ENCODE data around the gene FAM98C. TPM values are rescaled to one million over a fixed set of nuclear protein-coding genes. Genes with fewer than 3 reads are reported as not detected.

Gene FAM98C
- total and polyA plus RNA-seq, 2 donors (not counting 1 experiment from before 2014, with no cell fraction given), result 44.1 to 73.5 TPM

DNA sequence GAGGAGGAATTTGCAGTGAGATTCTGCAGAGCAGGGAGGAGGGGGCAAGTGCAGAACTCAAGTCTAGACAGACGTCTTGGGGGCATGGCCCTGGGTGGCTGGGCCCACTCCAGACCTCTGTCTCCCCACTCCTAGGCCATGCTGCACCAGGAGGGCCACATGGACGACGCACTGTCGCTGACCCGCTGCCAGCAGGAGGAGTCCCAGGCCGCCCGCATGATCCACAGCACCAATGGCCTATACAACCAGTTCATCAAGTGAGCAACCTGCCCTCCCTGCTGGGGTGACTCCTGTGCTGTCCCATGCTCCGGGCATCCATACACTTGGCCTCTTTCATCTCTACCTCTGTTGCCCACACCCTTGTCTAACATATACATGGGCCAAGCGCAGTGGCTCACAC is 48.7 kb downstream of the FAM98C start:
- ATAC-seq (ENCODE audit: low read depth) (no peak), DNase-seq (no peak)
- intact Hi-C loops (cut with micrococcal nuclease), result no loop called here
- Histone ChIP-seq H3K9ac (ENCODE audit: low read length) (no peak overlapping the region), H4K20me1 (ENCODE audit: control insufficient read depth, insufficient read depth, low read length, poor library complexity, severe bottlenecking) (no peaks in the 10 kb centered on the region), H3K36me3 (replicated peaks in 1 of 2; ENCODE audit: control extremely low read depth in 1 of 2, control insufficient read depth in 1 of 2, extremely low read depth in 1 of 2, insufficient read depth in 2 of 2, low read length in 1 of 2) (no peaks in the 10 kb centered on the region), H3K4me3 (ENCODE audit: control extremely low read depth in 1 of 5, extremely low read depth in 1 of 5, insufficient read depth in 1 of 5, low read depth in 2 of 5, low read length in 4 of 5) (no peak overlapping the region), H2AFZ (ENCODE audit: insufficient read depth, low read depth, low read length, poor library complexity, severe bottlenecking) (no peak overlapping the region), H3K4me2 (replicated peaks; ENCODE audit: low read depth, low read length, poor library complexity, severe bottlenecking) (no peak overlapping the region), H3K4me1 (ENCODE audit: control insufficient read depth in 2 of 2, insufficient read depth in 2 of 2, low read length in 2 of 2) (no peaks in the 10 kb centered on the region), H3K79me2 (ENCODE audit: control insufficient read depth, insufficient read depth, low read length) (no peaks in the 10 kb centered on the region), H3K27ac (ENCODE audit: low read length in 2 of 2) (no peak overlapping the region), H3K27me3 (replicated peaks in 1 of 4; ENCODE audit: control extremely low read depth in 1 of 4, control insufficient read depth in 3 of 4, insufficient read depth in 4 of 4, low read length in 3 of 4) (no peaks in the 10 kb centered on the region), H3K9me3 (ENCODE audit: control extremely low read depth in 1 of 3, control insufficient read depth in 2 of 3, insufficient read depth in 1 of 3, low read length in 2 of 3) (peaks cover 0 to 9% (median 0%) of the 10 kb centered on the region in 3 donors)
- POLR2A ChIA-PET, result no interaction called here
- CTCF ChIA-PET, result no interaction called here
- no peak overlapping the region for H3K4me3 Mint-ChIP-seq
- peaks cover 3% of the 10 kb centered on the region for H3K27me3 Mint-ChIP-seq
- 96% methylated on average over 7 of the region's 9 CpGs for WGBS (ENCODE audit: insufficient coverage)
- H3K9me3 Mint-ChIP-seq (ENCODE audit: insufficient read depth), result no peaks in the 10 kb centered on the region
- no peak for TF ChIP-seq EZH2 (IDR thresholded peaks at IDR 0.05; ENCODE audit: borderline replicate concordance, insufficient read depth, low read depth, low read length, poor library complexity, severe bottlenecking)
- TF ChIP-seq, protein P1, sequence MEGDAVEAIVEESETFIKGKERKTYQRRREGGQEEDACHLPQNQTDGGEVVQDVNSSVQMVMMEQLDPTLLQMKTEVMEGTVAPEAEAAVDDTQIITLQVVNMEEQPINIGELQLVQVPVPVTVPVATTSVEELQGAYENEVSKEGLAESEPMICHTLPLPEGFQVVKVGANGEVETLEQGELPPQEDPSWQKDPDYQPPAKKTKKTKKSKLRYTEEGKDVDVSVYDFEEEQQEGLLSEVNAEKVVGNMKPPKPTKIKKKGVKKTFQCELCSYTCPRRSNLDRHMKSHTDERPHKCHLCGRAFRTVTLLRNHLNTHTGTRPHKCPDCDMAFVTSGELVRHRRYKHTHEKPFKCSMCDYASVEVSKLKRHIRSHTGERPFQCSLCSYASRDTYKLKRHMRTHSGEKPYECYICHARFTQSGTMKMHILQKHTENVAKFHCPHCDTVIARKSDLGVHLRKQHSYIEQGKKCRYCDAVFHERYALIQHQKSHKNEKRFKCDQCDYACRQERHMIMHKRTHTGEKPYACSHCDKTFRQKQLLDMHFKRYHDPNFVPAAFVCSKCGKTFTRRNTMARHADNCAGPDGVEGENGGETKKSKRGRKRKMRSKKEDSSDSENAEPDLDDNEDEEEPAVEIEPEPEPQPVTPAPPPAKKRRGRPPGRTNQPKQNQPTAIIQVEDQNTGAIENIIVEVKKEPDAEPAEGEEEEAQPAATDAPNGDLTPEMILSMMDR (IDR thresholded peaks at IDR 0.05), result no peak
- H3K27ac Mint-ChIP-seq, result no peak overlapping the region
- H3K4me1 Mint-ChIP-seq, result no peaks in the 10 kb centered on the region

DNA sequence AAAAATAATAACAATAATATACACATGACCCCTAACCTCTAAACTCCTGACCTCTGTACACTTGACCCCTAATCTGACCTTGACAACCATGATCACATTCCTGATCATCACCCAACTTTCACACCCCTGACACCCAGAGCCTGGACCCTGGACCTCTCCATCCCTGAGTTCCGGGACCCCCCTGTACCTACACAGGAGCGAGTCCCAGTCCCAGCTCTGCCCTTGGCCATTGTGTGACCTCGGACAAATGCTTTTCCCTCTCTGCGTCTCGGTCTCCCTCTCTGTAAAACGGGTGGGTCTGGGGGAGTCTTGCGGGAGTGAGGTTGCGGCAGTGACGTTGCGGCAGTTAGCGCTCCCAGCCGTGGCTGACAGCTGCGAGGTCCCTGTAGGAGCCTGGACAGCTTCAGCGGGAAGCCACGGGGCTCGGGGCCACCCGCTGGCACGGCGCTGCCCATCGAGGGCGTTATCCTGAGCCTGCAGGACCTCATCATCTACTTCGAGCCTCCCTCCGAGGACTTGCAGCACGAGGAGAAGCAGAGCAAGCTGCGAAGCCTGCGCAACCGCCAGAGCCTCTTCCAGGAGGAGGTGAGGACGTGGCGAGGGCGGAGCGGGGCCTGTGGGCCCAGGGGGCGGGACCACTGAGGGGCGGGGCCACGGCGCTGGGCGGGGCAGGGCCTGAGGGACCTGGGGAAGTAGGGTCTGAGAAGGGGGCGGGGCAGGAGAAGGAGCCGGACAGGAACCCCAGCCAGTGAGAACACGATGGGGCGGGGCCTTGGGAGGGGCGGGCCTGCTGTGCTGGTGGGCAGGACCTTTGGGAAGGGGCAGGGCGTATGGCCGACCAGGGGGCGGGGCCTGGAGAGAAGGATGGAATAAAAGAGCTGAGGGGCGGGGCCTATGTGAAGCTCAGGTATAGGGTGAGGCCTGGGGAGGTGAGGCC is 49.8 kb downstream of the FAM98C start:
- WGBS (ENCODE audit: insufficient coverage), result 87% methylated on average over 39 of the region's 45 CpGs
- Mint-ChIP-seq H3K27me3 (peaks cover 3% of the 10 kb centered on the region), H3K9me3 (ENCODE audit: insufficient read depth) (no peaks in the 10 kb centered on the region), H3K4me1 (no peaks in the 10 kb centered on the region), H3K4me3 (no peak overlapping the region), H3K27ac (no peak overlapping the region)
- no peak for TF ChIP-seq EZH2 (IDR thresholded peaks at IDR 0.05; ENCODE audit: borderline replicate concordance, insufficient read depth, low read depth, low read length, poor library complexity, severe bottlenecking)
- TF ChIP-seq, protein P1 (IDR thresholded peaks at IDR 0.05), result no peak
- ChIA-PET POLR2A (no interaction called here), CTCF (no interaction called here)
- DNase-seq (no peak), ATAC-seq (ENCODE audit: low read depth) (no peak)
- H3K36me3 ChIP-seq (replicated peaks in 1 of 2; ENCODE audit: control extremely low read depth in 1 of 2, control insufficient read depth in 1 of 2, extremely low read depth in 1 of 2, insufficient read depth in 2 of 2, low read length in 1 of 2), result no peaks in the 10 kb centered on the region
- no peaks in the 10 kb centered on the region for H3K79me2 ChIP-seq (ENCODE audit: control insufficient read depth, insufficient read depth, low read length)
- no peak overlapping the region for H3K9ac ChIP-seq (ENCODE audit: low read length)
- H3K27me3 ChIP-seq (replicated peaks in 1 of 4; ENCODE audit: control extremely low read depth in 1 of 4, control insufficient read depth in 3 of 4, insufficient read depth in 4 of 4, low read length in 3 of 4), result no peaks in the 10 kb centered on the region
- intact Hi-C loops (cut with micrococcal nuclease), result no loop called here
- no peak overlapping the region for H2AFZ ChIP-seq (ENCODE audit: insufficient read depth, low read depth, low read length, poor library complexity, severe bottlenecking)
- H3K4me1 ChIP-seq (ENCODE audit: control insufficient read depth in 2 of 2, insufficient read depth in 2 of 2, low read length in 2 of 2), result no peaks in the 10 kb centered on the region
- peaks cover 0 to 9% (median 0%) of the 10 kb centered on the region in 3 donors for H3K9me3 ChIP-seq (ENCODE audit: control extremely low read depth in 1 of 3, control insufficient read depth in 2 of 3, insufficient read depth in 1 of 3, low read length in 2 of 3)
- H3K4me2 ChIP-seq (replicated peaks; ENCODE audit: low read depth, low read length, poor library complexity, severe bottlenecking), result no peak overlapping the region
- no peak overlapping the region for H3K27ac ChIP-seq (ENCODE audit: low read length in 2 of 2)
- H3K4me3 ChIP-seq (ENCODE audit: control extremely low read depth in 1 of 5, extremely low read depth in 1 of 5, insufficient read depth in 1 of 5, low read depth in 2 of 5, low read length in 4 of 5), result no peak overlapping the region
- H4K20me1 ChIP-seq (ENCODE audit: control insufficient read depth, insufficient read depth, low read length, poor library complexity, severe bottlenecking), result no peaks in the 10 kb centered on the region

Measured in B cell (primary cell).